Mammary microvascular endothelial cell (primary cell): ENCODE results near the gene SPATA4. TPM values are rescaled to one million over a fixed set of nuclear protein-coding genes. Genes with fewer than 3 reads are reported as not detected.

Experiments used
- total RNA-seq: library from RNA; depleted of rRNA; stranded (reverse); fragments of >200 nt; gene quantifications from 2 replicates; pipeline ENCODE4 v1.2.3, GENCODE V29; 2015

The SPATA4 gene
- not detected in 2 replicates for total RNA-seq

DNA sequence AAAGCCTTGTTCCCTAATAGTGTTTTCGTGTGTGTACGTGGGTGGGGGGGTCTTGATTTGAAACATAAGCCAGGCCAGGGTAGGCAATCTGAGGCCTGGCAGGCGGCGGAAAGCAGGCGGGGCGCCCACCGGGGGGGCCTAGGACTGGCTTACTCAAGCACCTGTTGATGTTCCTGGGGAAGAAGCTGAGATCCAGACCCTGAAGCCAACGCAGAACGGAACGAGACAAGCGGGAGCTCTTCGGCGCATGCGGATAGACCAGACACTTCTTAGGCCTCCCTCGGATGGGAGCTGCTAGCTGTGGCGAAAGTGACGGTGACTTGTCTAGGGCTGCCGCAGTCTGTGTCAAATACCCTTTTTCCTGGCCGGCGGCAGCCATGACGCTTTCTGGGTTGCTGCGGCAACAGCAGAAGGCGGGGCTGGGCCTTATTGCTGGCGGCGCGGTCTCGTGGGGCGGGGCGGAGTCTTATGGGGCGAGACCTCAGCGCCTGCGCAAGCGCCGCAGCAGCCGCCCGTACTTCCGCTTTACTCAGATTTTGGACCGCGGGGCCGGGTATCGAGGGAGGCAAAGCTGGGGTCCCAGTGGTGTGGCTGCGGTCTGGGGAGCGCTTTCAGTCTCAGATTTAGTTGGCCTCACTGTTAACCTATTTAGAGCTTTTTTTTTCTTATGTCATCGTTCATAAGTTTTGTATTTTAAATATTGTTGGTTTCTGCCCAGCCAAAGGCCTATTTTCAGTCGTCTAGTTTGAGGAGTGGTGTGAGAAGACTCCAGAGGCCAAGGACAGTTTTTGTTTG lies at the start of gene SPATA4:
Gene SPATA4, minus strand, starts transcription at position 402 of the 795 bp plus-strand sequence. Its CDS starts 23 bp downstream, at position 379.

Other genes with a start within 250 kb of the SPATA4 start
- gene WDR17, start 129.7 kb downstream of the SPATA4 start, total RNA-seq = 0.05 and 0.20 TPM in 2 replicates
- gene ASB5, start 73.6 kb upstream of the SPATA4 start, total RNA-seq = not detected in 2 replicates
- 85.8 and 88.7 TPM in 2 replicates for gene SPCS3, start 124.4 kb upstream of the SPATA4 start, total RNA-seq